IPS-20b (cell line): Measurements from ENCODE around the gene SAMD3.
"Not testable (repeated sequence)": the region's sequence is repeated elsewhere in the genome, so short reads cannot be mapped to it uniquely, and the experiment has no call there.

ENCODE experiments used
- H3K27ac ChIP-seq: one replicate; pipeline ENCODE4 v1.5.1; 2013; ENCODE audit warnings: low read length
- H3K27me3 ChIP-seq: 2 replicates; pipeline ENCODE4 v1.6.1; 2013; ENCODE audit warnings: mild to moderate bottlenecking, low read length, inconsistent platforms; ENCODE audit not compliant: insufficient read depth
- H3K36me3 ChIP-seq: 2 replicates; pipeline ENCODE4 v1.6.1; 2013; ENCODE audit warnings: low read depth, mild to moderate bottlenecking, inconsistent platforms, low read length, moderate library complexity; ENCODE audit not compliant: insufficient read depth
- H3K4me1 ChIP-seq: 2 replicates; pipeline ENCODE4 v1.6.1; 2013; ENCODE audit warnings: mild to moderate bottlenecking, control low read depth, inconsistent platforms, low read length, moderate library complexity; ENCODE audit not compliant: insufficient read depth
- H3K4me3 ChIP-seq: 2 replicates; pipeline ENCODE4 v1.5.1; 2013; ENCODE audit warnings: mild to moderate bottlenecking, low read length, inconsistent platforms
- H3K9ac ChIP-seq: 2 replicates; pipeline ENCODE4 v1.6.1; 2013; ENCODE audit warnings: low read depth, mild to moderate bottlenecking, inconsistent platforms, low read length, moderate library complexity
- H3K9me3 ChIP-seq: 2 replicates; pipeline ENCODE4 v1.6.1; 2013; ENCODE audit warnings: mild to moderate bottlenecking, low read depth, low read length, inconsistent platforms; ENCODE audit not compliant: insufficient read depth

SAMD3 gene, protein sequence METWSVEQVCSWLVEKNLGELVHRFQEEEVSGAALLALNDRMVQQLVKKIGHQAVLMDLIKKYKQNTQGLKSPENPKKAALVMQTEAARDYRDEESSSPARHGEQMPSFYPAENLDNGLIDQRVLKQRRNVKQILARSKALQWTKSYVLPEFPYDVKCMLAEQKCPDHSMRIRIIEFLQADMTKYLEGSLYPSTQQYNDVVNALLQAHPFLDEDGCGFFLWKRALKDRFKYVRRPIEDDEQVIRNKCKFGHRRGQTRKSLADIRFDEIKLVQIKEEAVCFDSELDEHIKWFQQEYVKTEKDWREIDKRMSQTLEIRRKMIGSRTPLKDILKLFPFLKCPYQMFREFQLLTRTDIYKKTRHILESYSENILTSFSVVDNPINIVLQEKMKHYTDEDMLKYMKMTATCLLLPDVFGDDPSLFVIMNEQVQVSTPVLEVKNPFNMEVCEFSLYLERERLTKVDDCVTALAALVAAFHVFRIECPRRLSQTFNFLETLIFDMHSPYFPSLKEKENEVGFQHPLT

DNA sequence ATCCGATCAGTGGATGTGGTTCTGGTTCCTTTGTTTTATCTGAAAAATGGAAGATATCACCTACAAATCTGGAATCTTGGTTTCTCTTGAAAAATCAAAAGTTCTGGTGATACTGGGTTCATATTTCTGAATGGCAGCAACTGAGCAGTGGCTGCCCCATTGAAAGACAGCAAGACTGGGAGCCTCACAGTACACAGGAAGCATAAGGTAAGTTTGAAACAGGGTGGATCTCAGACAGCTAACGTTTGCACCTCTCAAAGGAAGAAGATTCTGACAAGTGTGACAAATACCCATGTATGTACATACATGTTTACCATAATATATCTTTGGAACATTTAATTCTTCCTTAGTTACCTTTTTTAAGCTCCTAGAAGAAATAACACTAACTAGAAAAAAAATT is at the start of gene SAMD3:
Gene SAMD3 (minus strand): TSS at position 177 of the 400 bp plus-strand sequence. CDS start 7,678 bp downstream, outside the sequence.
- H3K4me3 ChIP-seq = no peak within 1 kb of the TSS
- H3K4me1 ChIP-seq = no peaks in the 10 kb centered on the region
- no peaks in the 10 kb centered on the region for H3K27me3 ChIP-seq
- no peaks in the 10 kb centered on the region for H3K36me3 ChIP-seq
- no peaks in the 10 kb centered on the region for H3K9me3 ChIP-seq
- H3K9ac ChIP-seq = no peak within 1 kb of the TSS
- no peak within 1 kb of the TSS for H3K27ac ChIP-seq

- H3K9ac ChIP-seq = no peak overlapping the region
- H3K4me3 ChIP-seq = no peak overlapping the region
- no peaks in the 10 kb centered on the region for H3K4me1 ChIP-seq
- H3K27ac ChIP-seq = no peak overlapping the region
- H3K9me3 ChIP-seq = peaks cover 23% of the 10 kb centered on the region
- H3K36me3 ChIP-seq = no peaks in the 10 kb centered on the region
- no peaks in the 10 kb centered on the region for H3K27me3 ChIP-seq
These were observed 47.4 kb upstream of the SAMD3 start for GRCh38 chr6:130269969-130270635.

GRCh38 chr6:130265553-130265952 is 42.8 kb upstream of the SAMD3 start:
- H3K9me3 ChIP-seq, H3K9ac ChIP-seq: not testable (repeated sequence)

DNA sequence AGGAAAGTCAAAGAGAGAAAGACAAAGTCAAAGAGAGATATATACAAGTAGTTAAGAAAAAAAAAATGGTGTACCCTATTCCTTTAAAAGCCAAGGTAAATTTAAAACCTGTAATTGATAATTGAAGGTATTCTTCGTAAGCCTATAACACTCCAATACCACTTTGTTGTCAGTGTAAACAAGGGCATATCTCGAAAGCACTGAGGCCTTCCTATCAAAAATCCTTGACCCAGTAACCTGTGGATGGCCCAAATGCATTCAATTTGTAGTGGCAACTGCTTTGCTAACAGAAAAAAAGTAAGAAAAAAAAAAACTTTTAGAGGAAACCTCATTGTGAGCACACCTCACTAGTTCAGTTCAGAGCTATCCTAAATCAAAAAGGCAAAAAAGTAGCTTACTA is 39.3 kb upstream of the SAMD3 start:
- no peak overlapping the region for H3K27ac ChIP-seq
- H3K9me3 ChIP-seq = peaks cover 8% of the 10 kb centered on the region; the same call in 1 of the 2 replicates
- no peaks in the 10 kb centered on the region for H3K36me3 ChIP-seq
- H3K4me1 ChIP-seq = no peaks in the 10 kb centered on the region
- no peaks in the 10 kb centered on the region for H3K27me3 ChIP-seq
- H3K4me3 ChIP-seq = no peak overlapping the region
- H3K9ac ChIP-seq = no peak overlapping the region

More at GRCh38 chr6:130265553-130265952, 42.8 kb upstream of the SAMD3 start:
- H3K4me1 ChIP-seq, H3K4me3 ChIP-seq, H3K27ac ChIP-seq, H3K36me3 ChIP-seq, H3K27me3 ChIP-seq: not testable (repeated sequence)

DNA sequence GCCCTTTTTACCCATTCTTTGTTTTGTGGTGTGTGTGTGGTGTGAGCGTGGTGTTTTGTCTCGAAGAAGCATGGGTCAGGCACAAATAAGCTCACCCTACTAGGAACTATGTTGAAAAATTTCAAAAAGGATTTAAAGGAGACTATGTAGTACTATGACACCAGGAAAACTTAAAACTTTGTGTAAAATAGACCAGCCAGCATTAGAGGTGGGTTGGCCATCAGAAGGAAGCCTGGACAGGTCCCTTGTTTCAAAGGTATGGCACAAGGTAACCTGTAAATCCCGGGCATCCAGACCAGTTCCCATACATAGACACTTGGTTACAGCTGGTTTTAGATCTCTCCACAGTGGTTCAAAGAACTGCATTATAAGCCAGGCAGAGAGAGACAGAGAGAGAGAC is 38.8 kb upstream of the SAMD3 start:
- H3K36me3 ChIP-seq, H3K9ac ChIP-seq: not testable (repeated sequence)

DNA sequence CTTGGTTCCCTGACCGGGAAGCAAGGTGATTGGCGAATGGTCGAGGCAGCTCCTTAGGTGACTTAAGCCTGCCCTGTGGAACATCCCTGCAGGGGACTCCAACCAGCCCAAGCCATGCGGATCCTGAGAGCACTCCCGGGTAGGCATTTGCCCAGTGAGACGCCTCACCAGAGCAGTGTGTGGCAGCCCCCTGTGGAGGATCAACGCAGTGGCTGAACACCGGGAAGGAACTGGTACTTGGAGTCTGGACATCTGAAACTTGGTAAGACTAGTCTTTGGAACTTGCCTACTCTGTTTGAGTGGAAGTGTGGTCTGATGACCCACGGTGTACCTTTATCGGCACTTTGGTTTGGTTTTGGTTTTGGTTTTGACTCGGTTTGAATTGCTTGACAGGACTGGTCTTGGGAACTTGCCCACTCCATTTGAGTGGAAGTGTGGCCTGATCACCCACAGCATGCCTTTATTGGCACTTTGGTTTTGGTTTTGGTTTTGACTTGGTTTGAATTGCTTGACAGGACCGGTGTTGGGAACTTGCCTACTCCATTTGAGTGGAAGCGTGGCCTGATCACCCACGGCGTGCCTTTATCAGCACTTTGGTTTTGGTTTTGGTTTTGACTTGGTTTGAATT is 38.0 kb upstream of the SAMD3 start:
- H3K27ac ChIP-seq, H3K9me3 ChIP-seq, H3K27me3 ChIP-seq, H3K4me3 ChIP-seq, H3K9ac ChIP-seq, H3K4me1 ChIP-seq, H3K36me3 ChIP-seq: not testable (repeated sequence)

More for the DNA sequence above, 38.8 kb upstream of the SAMD3 start:
- H3K27me3 ChIP-seq, H3K4me1 ChIP-seq, H3K9me3 ChIP-seq, H3K27ac ChIP-seq, H3K4me3 ChIP-seq: not testable (repeated sequence)

GRCh38 chr6:130260050-130260462 is 37.3 kb upstream of the SAMD3 start:
- not testable (repeated sequence) for H3K4me3 ChIP-seq, H3K27me3 ChIP-seq, H3K9me3 ChIP-seq, H3K9ac ChIP-seq, H3K4me1 ChIP-seq, H3K36me3 ChIP-seq, H3K27ac ChIP-seq

- peaks cover 8% of the 10 kb centered on the region; the same call in 1 of the 2 replicates for H3K9me3 ChIP-seq
- no peaks in the 10 kb centered on the region for H3K4me1 ChIP-seq
- H3K27me3 ChIP-seq = no peaks in the 10 kb centered on the region
- no peak overlapping the region for H3K9ac ChIP-seq
- no peaks in the 10 kb centered on the region for H3K36me3 ChIP-seq
- no peak overlapping the region for H3K27ac ChIP-seq
- no peak overlapping the region for H3K4me3 ChIP-seq
These were observed 36.8 kb upstream of the SAMD3 start for GRCh38 chr6:130259557-130259956.

DNA sequence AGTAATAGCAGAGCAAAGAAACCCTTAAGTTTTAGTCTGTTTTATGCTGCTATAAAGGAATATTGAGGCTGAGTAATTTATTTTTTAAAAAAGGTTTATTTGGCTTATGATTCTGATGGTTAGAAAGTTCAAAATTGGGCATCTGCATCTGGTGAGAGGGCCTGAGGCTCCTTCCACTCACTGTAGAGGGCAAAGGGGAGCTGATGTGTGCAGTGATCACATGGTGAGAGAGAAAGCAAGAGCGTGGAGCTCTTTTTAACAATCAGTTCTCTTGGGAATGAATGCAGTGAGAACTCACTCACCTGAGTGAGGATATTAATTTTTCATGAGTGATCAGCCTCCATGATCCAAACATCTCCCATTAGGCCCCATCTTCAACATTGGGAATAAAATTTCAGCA is 36.4 kb upstream of the SAMD3 start:
- peaks cover 8% of the 10 kb centered on the region; the same call in 1 of the 2 replicates for H3K9me3 ChIP-seq
- no peak overlapping the region for H3K27ac ChIP-seq
- H3K4me3 ChIP-seq = no peak overlapping the region
- no peaks in the 10 kb centered on the region for H3K36me3 ChIP-seq
- no peaks in the 10 kb centered on the region for H3K27me3 ChIP-seq
- no peak overlapping the region for H3K9ac ChIP-seq
- no peaks in the 10 kb centered on the region for H3K4me1 ChIP-seq

- Histone ChIP-seq H3K4me3 (no peak overlapping the region), H3K27ac (no peak overlapping the region), H3K9ac (no peak overlapping the region), H3K4me1 (peaks cover 11% of the 10 kb centered on the region; the same call in 1 of the 2 replicates), H3K27me3 (no peaks in the 10 kb centered on the region), H3K9me3 (no peaks in the 10 kb centered on the region), H3K36me3 (no peaks in the 10 kb centered on the region)
These were observed 29.9 kb upstream of the SAMD3 start for GRCh38 chr6:130252527-130253237.

- no peak overlapping the region for H3K9ac ChIP-seq
- no peaks in the 10 kb centered on the region for H3K4me1 ChIP-seq
- no peaks in the 10 kb centered on the region for H3K36me3 ChIP-seq
- H3K9me3 ChIP-seq = no peaks in the 10 kb centered on the region
- no peaks in the 10 kb centered on the region for H3K27me3 ChIP-seq
- H3K27ac ChIP-seq = no peak overlapping the region
- no peak overlapping the region for H3K4me3 ChIP-seq
These were observed 22.5 kb upstream of the SAMD3 start for GRCh38 chr6:130245267-130245666.
